Activated CD4-positive, alpha-beta T cell treated with anti-CD3 and anti-CD28 coated beads for 1 hour (primary cell): ENCODE results near the gene RSPH10B2.
"Not testable (repeated sequence)": the region's sequence is repeated elsewhere in the genome, so short reads cannot be mapped to it uniquely, and the experiment has no call there.

Experiments
- DNase-seq: peaks from one replicate; pipeline ENCODE4 v3.0.0-alpha.2; 2020

RSPH10B2 gene

GRCh38 chr7:6843654-6844053 lies 89.8 kb downstream of the RSPH10B2 start:
- not testable (repeated sequence) for DNase-seq

- not testable (repeated sequence) for DNase-seq
Measured at GRCh38 chr7:6845971-6846449, 92.1 kb downstream of the RSPH10B2 start.

GRCh38 chr7:6847751-6848150 lies 93.8 kb downstream of the RSPH10B2 start:
- DNase-seq = not testable (repeated sequence)
